GM10266 (cell line): ENCODE measurements around the gene PLEKHA6.

Source experiments
- DNase-seq: peaks from one replicate; pipeline ENCODE4 v3.0.0; 2012; ENCODE audit errors: extremely low spot score
- TF ChIP-seq, protein P1 (sequence below): IDR thresholded peaks from 2 replicates; pipeline ENCODE4 v1.5.1; 2012; ENCODE audit warnings: mild to moderate bottlenecking, low read depth; ENCODE audit not compliant: control insufficient read depth, insufficient read depth; ENCODE audit errors: missing control alignments

The PLEKHA6 gene

DNA sequence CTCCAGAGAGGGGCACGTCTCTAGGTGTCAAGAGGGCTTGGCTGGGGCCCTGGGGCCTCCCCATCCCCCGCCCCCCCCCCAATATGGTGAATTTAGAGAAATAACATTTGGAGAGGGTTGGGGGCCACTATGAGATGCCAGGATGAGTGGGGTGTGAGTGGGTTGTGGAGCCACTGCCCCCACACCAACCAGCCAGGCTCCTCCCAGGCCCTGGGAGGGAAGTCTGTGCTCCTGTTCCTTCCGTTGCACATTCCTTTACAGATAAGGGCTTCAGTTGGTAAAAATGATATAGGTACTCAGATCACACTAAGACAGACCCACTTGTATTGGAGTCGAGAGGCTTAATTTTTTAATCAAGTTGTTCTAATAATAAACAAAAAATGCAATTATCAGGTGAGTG, 585 bp upstream of the PLEKHA6 start:
- TF ChIP-seq, protein P1, sequence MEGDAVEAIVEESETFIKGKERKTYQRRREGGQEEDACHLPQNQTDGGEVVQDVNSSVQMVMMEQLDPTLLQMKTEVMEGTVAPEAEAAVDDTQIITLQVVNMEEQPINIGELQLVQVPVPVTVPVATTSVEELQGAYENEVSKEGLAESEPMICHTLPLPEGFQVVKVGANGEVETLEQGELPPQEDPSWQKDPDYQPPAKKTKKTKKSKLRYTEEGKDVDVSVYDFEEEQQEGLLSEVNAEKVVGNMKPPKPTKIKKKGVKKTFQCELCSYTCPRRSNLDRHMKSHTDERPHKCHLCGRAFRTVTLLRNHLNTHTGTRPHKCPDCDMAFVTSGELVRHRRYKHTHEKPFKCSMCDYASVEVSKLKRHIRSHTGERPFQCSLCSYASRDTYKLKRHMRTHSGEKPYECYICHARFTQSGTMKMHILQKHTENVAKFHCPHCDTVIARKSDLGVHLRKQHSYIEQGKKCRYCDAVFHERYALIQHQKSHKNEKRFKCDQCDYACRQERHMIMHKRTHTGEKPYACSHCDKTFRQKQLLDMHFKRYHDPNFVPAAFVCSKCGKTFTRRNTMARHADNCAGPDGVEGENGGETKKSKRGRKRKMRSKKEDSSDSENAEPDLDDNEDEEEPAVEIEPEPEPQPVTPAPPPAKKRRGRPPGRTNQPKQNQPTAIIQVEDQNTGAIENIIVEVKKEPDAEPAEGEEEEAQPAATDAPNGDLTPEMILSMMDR, result no peak
- DNase-seq, result no peak

DNA sequence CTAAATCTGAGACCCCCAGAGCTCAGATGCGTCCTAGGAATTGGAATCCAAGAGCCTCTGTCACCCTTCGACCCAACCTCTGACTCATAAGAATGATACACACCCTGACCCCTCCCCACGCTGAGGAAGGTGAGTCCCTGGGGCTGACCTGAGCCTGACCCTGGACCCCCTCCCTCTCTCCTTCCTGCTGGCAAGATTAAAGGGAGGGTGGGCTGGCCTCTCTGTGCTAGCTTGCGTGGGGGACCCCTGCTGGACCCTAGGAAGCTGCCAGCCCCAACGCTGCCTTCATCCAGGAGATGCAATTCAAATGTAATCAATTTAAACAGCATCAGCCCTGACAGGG, 627 bp downstream of the PLEKHA6 start:
- TF ChIP-seq, protein P1, result no peak
- DNase-seq, result no peak

DNA sequence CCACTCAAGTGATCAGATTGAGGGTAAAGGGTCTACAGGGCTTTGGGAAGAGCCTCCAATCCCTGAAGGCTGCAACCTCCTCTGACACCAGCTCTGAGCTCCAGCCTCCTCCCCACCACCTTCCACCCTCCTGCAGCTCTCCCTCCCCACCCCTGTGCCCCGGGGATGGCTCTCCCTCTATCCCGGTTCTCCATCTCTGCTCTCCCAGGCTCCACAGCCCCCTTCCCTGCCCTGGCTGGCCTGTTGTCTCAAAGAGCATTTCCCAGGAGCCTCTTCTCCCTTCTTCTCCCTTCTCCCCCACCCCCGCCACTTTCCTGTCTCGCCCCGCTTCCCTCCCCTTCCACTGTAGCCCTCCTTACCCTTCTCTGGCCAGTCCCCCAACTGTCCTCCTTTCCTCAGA, 1.1 kb downstream of the PLEKHA6 start:
- DNase-seq, result no peak

DNA sequence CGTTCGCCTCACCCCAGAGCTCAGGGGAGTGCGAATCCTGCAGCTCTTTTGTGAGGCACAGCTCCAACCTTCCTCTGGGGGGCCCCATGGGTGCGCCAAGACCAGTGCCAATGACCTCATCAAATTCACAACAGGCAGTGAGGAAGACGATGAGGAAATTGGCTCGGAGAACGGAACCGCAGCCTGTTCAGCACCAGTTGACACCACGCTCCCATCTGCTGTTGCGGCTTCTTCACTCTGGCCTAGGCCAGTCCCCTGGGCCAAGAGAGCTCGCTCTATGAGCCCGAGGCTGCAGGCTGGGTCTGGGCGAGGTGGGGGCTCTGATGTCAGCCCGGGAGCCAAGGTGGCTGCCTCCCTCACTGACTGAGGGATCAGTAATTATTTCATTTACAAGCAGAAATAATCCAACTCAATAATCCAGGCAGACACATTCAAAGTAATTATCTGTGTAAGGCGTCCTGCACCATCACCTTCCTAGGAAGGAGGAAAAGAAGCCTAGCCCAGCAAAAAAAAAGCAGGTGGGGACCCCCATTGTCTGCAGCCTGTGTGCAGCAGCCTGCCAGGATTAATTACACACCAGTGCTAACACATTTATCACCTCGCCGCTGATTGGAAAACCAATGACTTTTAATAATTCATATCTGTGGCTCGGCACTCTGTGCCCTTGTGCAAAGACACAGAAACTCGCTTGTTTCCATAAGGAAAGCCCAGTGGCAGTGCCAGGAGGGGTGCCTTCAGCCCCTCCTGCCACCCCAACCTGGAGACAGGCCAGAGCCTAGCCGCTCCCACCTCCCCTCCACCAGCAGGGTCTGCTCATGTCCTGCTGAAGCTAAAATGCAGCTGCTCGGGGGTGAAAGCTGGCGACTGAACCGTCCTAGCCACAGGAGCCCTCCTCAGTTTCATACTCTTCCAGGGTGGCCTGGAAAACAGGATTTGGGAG, 1.9 kb downstream of the PLEKHA6 start:
- TF ChIP-seq, protein P1, result no peak
- DNase-seq, result no peak

More for the DNA sequence above, 1.1 kb downstream of the PLEKHA6 start:
- TF ChIP-seq, protein P1, result no peak

DNA sequence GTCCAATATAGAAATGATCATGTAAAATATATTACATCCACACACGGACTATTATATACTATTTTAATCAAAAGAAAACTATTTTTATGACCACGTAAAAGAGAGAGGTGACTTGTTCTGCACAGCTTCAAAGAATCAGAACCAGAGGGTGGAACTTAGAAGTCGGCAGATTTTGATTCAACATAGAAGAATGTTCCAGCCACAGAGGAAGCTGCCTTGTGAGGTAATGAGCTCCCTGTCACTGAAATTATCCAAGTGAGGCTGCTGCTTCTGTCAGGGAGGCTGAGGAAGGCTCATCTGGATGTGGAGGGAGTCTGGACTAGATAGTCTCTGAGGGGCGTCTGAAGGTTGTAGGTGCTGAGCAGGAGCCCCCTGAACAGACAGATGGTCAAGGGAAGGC, 2.7 kb downstream of the PLEKHA6 start:
- TF ChIP-seq, protein P1, result no peak
- DNase-seq, result no peak

DNA sequence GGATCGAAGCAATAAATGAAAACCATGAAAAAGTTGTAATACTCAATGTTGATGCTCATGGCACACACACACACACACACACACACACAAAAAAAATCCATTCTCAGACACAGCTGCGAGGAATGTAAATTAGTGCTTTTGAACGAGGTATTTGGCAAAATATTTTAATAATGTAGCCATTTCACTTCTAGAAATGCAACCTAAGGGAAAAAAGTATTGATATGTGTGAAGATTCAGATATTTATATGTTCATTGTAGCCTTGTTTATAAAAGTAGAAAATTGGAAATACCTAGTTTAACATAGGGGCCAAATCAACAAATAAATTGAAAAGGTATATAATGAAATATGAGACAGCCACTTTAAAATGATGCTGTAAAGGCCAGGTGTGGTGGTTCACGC, 3.8 kb downstream of the PLEKHA6 start:
- TF ChIP-seq, protein P1, result no peak

DNA sequence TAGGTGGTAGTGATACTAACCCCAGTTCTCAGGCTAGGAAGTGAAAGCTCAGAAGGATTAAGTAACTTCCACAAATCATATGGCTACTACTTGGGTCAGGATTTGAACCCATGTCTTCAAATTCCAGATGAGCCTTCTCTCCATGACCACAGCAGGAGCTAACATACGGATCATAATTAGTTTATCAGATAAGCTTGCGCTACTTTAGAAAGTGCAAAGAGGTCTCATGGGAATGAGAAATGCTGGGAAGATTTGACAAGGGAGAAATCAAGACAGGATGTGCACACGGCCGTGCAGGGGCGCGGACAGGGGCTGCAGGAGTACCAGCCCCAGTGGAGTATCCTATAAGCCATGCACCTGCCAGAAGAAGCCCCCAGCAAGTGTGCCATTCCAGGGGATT, 5.2 kb downstream of the PLEKHA6 start:
- no peak for DNase-seq
- TF ChIP-seq, protein P1, result no peak

More for the DNA sequence above, 3.8 kb downstream of the PLEKHA6 start:
- DNase-seq, result no peak
